NCI-H2107 treated with DMSO at 0.1 percent for 48 hours (cell line): ENCODE results near the gene DPYSL4.

Experiments
- DNase-seq: peaks from one replicate; lab custom pipeline; 2025; ENCODE audit not compliant: unreplicated experiment; lab: John Stamatoyannopoulos, UW

The DPYSL4 gene

GRCh38 chr10:132239126-132240031 lies 52.6 kb downstream of the DPYSL4 start:
- DNase-seq: no peak

- no peak for DNase-seq
Measured at GRCh38 chr10:132240156-132240555, 53.4 kb downstream of the DPYSL4 start.

- DNase-seq: no peak
Measured at GRCh38 chr10:132240581-132240980, 53.8 kb downstream of the DPYSL4 start.

- no peak for DNase-seq
Measured at GRCh38 chr10:132241086-132241485, 54.3 kb downstream of the DPYSL4 start.

- no peak for DNase-seq
Measured at GRCh38 chr10:132241496-132241895, 54.7 kb downstream of the DPYSL4 start.

GRCh38 chr10:132242103-132242840 lies 55.5 kb downstream of the DPYSL4 start:
- DNase-seq: no peak

- DNase-seq: no peak
Measured at GRCh38 chr10:132243141-132243540, 56.4 kb downstream of the DPYSL4 start.

GRCh38 chr10:132243626-132244025 lies 56.9 kb downstream of the DPYSL4 start:
- DNase-seq: no peak

- DNase-seq: no peak
Measured at GRCh38 chr10:132245056-132245455, 58.3 kb downstream of the DPYSL4 start.

- no peak for DNase-seq
Measured at GRCh38 chr10:132246296-132246695, 59.5 kb downstream of the DPYSL4 start.

- no peak for DNase-seq
Measured at GRCh38 chr10:132247943-132248342, 61.2 kb downstream of the DPYSL4 start.

- peak; percentile 24 for DNase-seq
Measured at GRCh38 chr10:132248455-132249225, 61.9 kb downstream of the DPYSL4 start.

GRCh38 chr10:132249226-132249724 lies 62.5 kb downstream of the DPYSL4 start:
- no peak for DNase-seq

GRCh38 chr10:132249824-132250375 lies 63.2 kb downstream of the DPYSL4 start:
- no peak for DNase-seq

- DNase-seq: no peak
Measured at GRCh38 chr10:132250481-132251475, 64.0 kb downstream of the DPYSL4 start.

- DNase-seq: no peak
Measured at GRCh38 chr10:132251928-132252327, 65.2 kb downstream of the DPYSL4 start.

- no peak for DNase-seq
Measured at GRCh38 chr10:132252412-132252811, 65.7 kb downstream of the DPYSL4 start.

- DNase-seq: no peak
Measured at GRCh38 chr10:132253092-132253687, 66.4 kb downstream of the DPYSL4 start.

- DNase-seq: no peak
Measured at GRCh38 chr10:132254841-132255240, 68.1 kb downstream of the DPYSL4 start.
